ENCODE measurements around the gene CCL2. TPM values are rescaled to one million over a fixed set of nuclear protein-coding genes. Genes with fewer than 3 reads are reported as not detected.
A peak's percentile ranks its signal among the peaks of the same experiment; 100 is the strongest.

The CCL2 gene
- total and polyA plus RNA-seq, 2 of the 8 experiments (the other 6 are each of a cell fraction or from before 2014, with no cell fraction given) = 3.0 to 3.7 TPM

DNA sequence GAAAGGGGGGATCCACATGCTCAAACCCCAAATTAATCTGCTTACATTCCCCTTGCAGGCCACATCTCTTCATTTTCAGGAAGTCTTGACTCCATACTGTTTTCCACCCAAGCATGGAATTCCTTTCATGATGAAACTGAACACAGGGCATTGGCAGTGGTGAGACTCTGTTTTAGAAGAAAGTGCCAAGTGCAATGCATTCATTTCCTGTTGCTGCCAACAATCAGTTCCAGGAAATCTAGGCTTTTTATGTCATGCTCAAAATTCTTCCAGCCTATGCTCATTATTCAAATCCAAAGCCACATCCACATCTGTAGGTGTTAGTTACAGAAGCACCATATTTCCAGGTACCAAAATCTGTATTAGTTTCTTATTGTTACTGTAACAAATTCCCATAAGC, 4.1 kb downstream of the CCL2 start:
- no peak overlapping the region for H4K91ac ChIP-seq (replicated peaks; ENCODE audit: insufficient read length, low read length)
- H3K27ac ChIP-seq (ENCODE audit: low read depth, low read length) = no peak overlapping the region
- H3K4me1 ChIP-seq (replicated peaks in 1 of 4; ENCODE audit: control insufficient read depth in 3 of 4, insufficient read depth in 4 of 4, low read length in 3 of 4) = peaks cover 4 to 11% (median 6%) of the 10 kb centered on the region in 4 experiments; a peak in 6 of 7 replicates
- no peaks in the 10 kb centered on the region for H3K79me1 ChIP-seq (ENCODE audit: low read depth, low read length)
- H2BK120ac ChIP-seq (replicated peaks; ENCODE audit: low read depth, low read length) = no peak overlapping the region
- TF ChIP-seq BACH1 (IDR thresholded peaks at IDR 0.05; ENCODE audit: low read length) (no peak), HDAC2 (IDR thresholded peaks at IDR 0.05; ENCODE audit: borderline replicate concordance in 1 of 2, low read depth in 2 of 2, low read length in 2 of 2) (no peak), TBP (IDR thresholded peaks at IDR 0.05; ENCODE audit: low read depth, low read length) (no peak), JUN (IDR thresholded peaks at IDR 0.05; ENCODE audit: low read depth, low read length) (no peak), SIN3A (conservative IDR thresholded peaks at IDR 0.05 in 1 of 2, IDR thresholded peaks at IDR 0.05 in 1 of 2; ENCODE audit: low read depth in 1 of 2, low read length in 2 of 2) (no peak), TAF7 (optimal IDR thresholded peaks at IDR 0.05; ENCODE audit: borderline replicate concordance, low read depth, low read length) (no peak)
- TF ChIP-seq, protein P1, sequence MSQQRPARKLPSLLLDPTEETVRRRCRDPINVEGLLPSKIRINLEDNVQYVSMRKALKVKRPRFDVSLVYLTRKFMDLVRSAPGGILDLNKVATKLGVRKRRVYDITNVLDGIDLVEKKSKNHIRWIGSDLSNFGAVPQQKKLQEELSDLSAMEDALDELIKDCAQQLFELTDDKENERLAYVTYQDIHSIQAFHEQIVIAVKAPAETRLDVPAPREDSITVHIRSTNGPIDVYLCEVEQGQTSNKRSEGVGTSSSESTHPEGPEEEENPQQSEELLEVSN (IDR thresholded peaks at IDR 0.05) = no peak
- TF ChIP-seq, protein P2, sequence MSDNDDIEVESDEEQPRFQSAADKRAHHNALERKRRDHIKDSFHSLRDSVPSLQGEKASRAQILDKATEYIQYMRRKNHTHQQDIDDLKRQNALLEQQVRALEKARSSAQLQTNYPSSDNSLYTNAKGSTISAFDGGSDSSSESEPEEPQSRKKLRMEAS (IDR thresholded peaks at IDR 0.05) = no peak
- FAIRE-seq = no peak
- H3K36me3 ChIP-seq (ENCODE audit: control insufficient read depth in 2 of 4, insufficient read depth in 4 of 4, low read length in 3 of 4) = no peaks in the 10 kb centered on the region
- no peaks in the 10 kb centered on the region for H4K20me1 ChIP-seq (replicated peaks in 1 of 2; ENCODE audit: control insufficient read depth in 1 of 2, insufficient read depth in 2 of 2, low read length in 2 of 2)
- no peaks in the 10 kb centered on the region for H3K27me3 ChIP-seq (replicated peaks in 1 of 4; ENCODE audit: control insufficient read depth in 3 of 4, extremely low read depth in 1 of 4, insufficient read depth in 3 of 4, low read length in 3 of 4)
- no peak overlapping the region for H3K56ac ChIP-seq (replicated peaks; ENCODE audit: insufficient read length, low read depth, low read length)
- no peak overlapping the region for H3K9ac ChIP-seq (replicated peaks in 1 of 4; ENCODE audit: extremely low read depth in 1 of 4, low read depth in 3 of 4, low read length in 3 of 4)
- no peak overlapping the region for H2BK15ac ChIP-seq (ENCODE audit: low read length)
- no peak overlapping the region for H2AFZ ChIP-seq (ENCODE audit: low read length)
- no peak overlapping the region for H2AK5ac ChIP-seq (ENCODE audit: low read depth, low read length)
- ChIA-PET POLR2A (ENCODE audit: partially characterized antibody) (no interaction called here), CTCF (ENCODE audit: partially characterized antibody) (no interaction called here)
- no peak overlapping the region for H3K14ac ChIP-seq (ENCODE audit: insufficient read length)
- DNase-seq (ENCODE audit: low read depth in 1 of 2, low spot score in 2 of 2) = no peak
- H3K4me2 ChIP-seq (ENCODE audit: insufficient read depth in 1 of 2, low read depth in 2 of 2, low read length in 2 of 2) = no peak overlapping the region
- H4K5ac ChIP-seq (ENCODE audit: insufficient read length, low read depth, low read length) = no peak overlapping the region
- no peak overlapping the region for H3K4ac ChIP-seq (replicated peaks; ENCODE audit: insufficient read length, low read depth, low read length)
- no peaks in the 10 kb centered on the region for H3K79me2 ChIP-seq (ENCODE audit: control insufficient read depth in 1 of 2, insufficient read depth in 2 of 2, low read length in 2 of 2)
- H3K4me3 ChIP-seq (ENCODE audit: extremely low read depth in 1 of 4, insufficient read depth in 2 of 4, low read depth in 3 of 4, low read length in 4 of 4) = no peak overlapping the region
- H4K8ac ChIP-seq (ENCODE audit: extremely low read depth, insufficient read depth, low read length) = no peak overlapping the region
- H3K23me2 ChIP-seq (ENCODE audit: low read depth, low read length) = peaks cover 6% of the 10 kb centered on the region; the same call in 1 of the 2 replicates
- no peak overlapping the region for H3K23ac ChIP-seq (ENCODE audit: insufficient read length)
- no peaks in the 10 kb centered on the region for H3K9me3 ChIP-seq (ENCODE audit: insufficient read depth in 2 of 2, low read depth in 1 of 2, low read length in 1 of 2)
- no peak overlapping the region for H3K18ac ChIP-seq (ENCODE audit: extremely low read depth, low read length)
- no peak overlapping the region for H2BK5ac ChIP-seq (ENCODE audit: low read depth, low read length)
- H2BK20ac ChIP-seq (ENCODE audit: low read length) = no peak overlapping the region
- H2BK12ac ChIP-seq (ENCODE audit: low read depth, low read length) = peak overlapping the region; percentile 42; the same call in 1 of the 2 replicates
